GM12878 (cell line): ENCODE measurements around the gene POLG. TPM values are rescaled to one million over a fixed set of nuclear protein-coding genes. Genes with fewer than 3 reads are reported as not detected.

Experiments
- ATAC-seq: fragments of 200-7000 bp; cut with Tn5 transposase; 3 replicates; pipeline ENCODE4 v1.9.1; 2020; ENCODE audit warnings: mild to moderate bottlenecking, moderate library complexity
- BruUV-seq: library from RNA; stranded (reverse); fragments of 400-500 nt; replicated peaks from 2 replicates; lab custom pipeline; 2021; lab: Mats Ljungman, UMichigan
- CTCF ChIA-PET: fragments of 300-600 bp; sonication (Branson Sonifier 250); formaldehyde crosslinking; extraction: SDS; loops from one replicate; lab custom pipeline; 2021; ENCODE audit warnings: inconsistent platforms; lab: Yijun Ruan, JAX
- POLR2A ChIA-PET: fragments of 350-600 bp; formaldehyde crosslinking; extraction: SDS; loops from one replicate; lab custom pipeline; 2021; ENCODE audit warnings: inconsistent platforms; lab: Charles Lee
- RAD21 ChIA-PET: fragments of 300-600 bp; sonication (Branson Sonifier 250); formaldehyde crosslinking; loops from one replicate; lab custom pipeline; 2023; ENCODE audit warnings: antibody characterized with exemption; ENCODE audit not compliant: unreplicated experiment; lab: Charles Lee
- SMC1A ChIA-PET: fragments of 300-600 bp; sonication (Branson Sonifier 250); formaldehyde crosslinking; loops from one replicate; lab custom pipeline; 2023; ENCODE audit not compliant: unreplicated experiment, uncharacterized antibody; lab: Charles Lee
- DNase-seq: peaks from one replicate; pipeline ENCODE4 v3.0.0-alpha.2; 2011; ENCODE audit warnings: low read depth, low spot score
- FAIRE-seq: peaks from 3 replicates; lab custom pipeline; 2011; peaks lifted over from hg19 to GRCh38; lab: Jason Lieb, UNC
- H2AFZ ChIP-seq: 2 replicates; pipeline ENCODE4 v1.6.0; 2011; ENCODE audit warnings: low read depth, low read length, control low read depth; ENCODE audit not compliant: control insufficient read depth
- H3K27ac ChIP-seq: 2 replicates; pipeline ENCODE4 v1.5.1; 2011; ENCODE audit warnings: control low read depth; ENCODE audit not compliant: control insufficient read depth, insufficient read depth
- H3K27me3 ChIP-seq, 2 experiments: replicated peaks in 1 of 2; 2 replicates each; pipeline versions ENCODE4 v1.6.0 to v1.6.1; 2011; ENCODE audit warnings: low read length in 1 of 2; ENCODE audit not compliant: control insufficient read depth in 2 of 2, insufficient read depth in 2 of 2
- H3K36me3 ChIP-seq, 2 experiments: 2 replicates each; pipeline ENCODE4 v1.5.1; 2011; ENCODE audit warnings: low read length in 1 of 2; ENCODE audit not compliant: control insufficient read depth in 2 of 2, insufficient read depth in 2 of 2
- H3K4me1 ChIP-seq: 2 replicates; pipeline ENCODE4 v1.6.1; 2011; ENCODE audit warnings: mild to moderate bottlenecking, low read length, moderate library complexity, mixed read lengths; ENCODE audit not compliant: control insufficient read depth, insufficient read depth
- H3K4me2 ChIP-seq: 2 replicates; pipeline ENCODE4 v1.6.0; 2011; ENCODE audit warnings: control low read depth; ENCODE audit not compliant: control insufficient read depth, insufficient read depth
- H3K4me3 ChIP-seq: fragments of 200-600 bp; sonication (generic); 2 replicates; pipeline ENCODE4 v1.5.1; 2016
- H3K79me2 ChIP-seq: 2 replicates; pipeline ENCODE4 v1.6.0; 2011; ENCODE audit warnings: low read length; ENCODE audit not compliant: control insufficient read depth, insufficient read depth
- H3K9ac ChIP-seq: 2 replicates; pipeline ENCODE4 v1.8.0; 2011; ENCODE audit warnings: low read length, control low read depth, mixed read lengths; ENCODE audit not compliant: control insufficient read depth, insufficient read depth
- H3K9me3 ChIP-seq: replicated peaks from 3 replicates; pipeline ENCODE4 v1.5.1; 2011; ENCODE audit warnings: mild to moderate bottlenecking, low read length; ENCODE audit not compliant: control insufficient read depth, insufficient read depth
- H4K20me1 ChIP-seq: 2 replicates; pipeline ENCODE4 v1.6.0; 2011; ENCODE audit not compliant: control insufficient read depth, insufficient read depth
- BACH1 ChIP-seq: fragments of 450-650 bp; IDR thresholded peaks from 2 replicates; pipeline ENCODE4 v1.6.1; 2017; ENCODE audit warnings: mild to moderate bottlenecking, borderline replicate concordance
- CBFB ChIP-seq: IDR thresholded peaks from 2 replicates; pipeline ENCODE4 v1.6.1; 2016; ENCODE audit warnings: antibody characterized with exemption, low read depth
- CBX3 ChIP-seq: fragments of 200-600 bp; sonication (generic); IDR thresholded peaks from 2 replicates; pipeline ENCODE4 v1.6.1; 2016; ENCODE audit warnings: low read depth, borderline replicate concordance
- HDAC6 ChIP-seq: fragments of 200-600 bp; sonication (generic); IDR thresholded peaks from one replicate; pipeline ENCODE4 v1.8.0; 2017; ENCODE audit warnings: antibody characterized with exemption; ENCODE audit not compliant: unreplicated experiment
- MEF2B ChIP-seq: fragments of 450-650 bp; IDR thresholded peaks from 2 replicates; pipeline ENCODE4 v1.6.1; 2018; ENCODE audit warnings: mild to moderate bottlenecking, moderate library complexity; ENCODE audit not compliant: partially characterized antibody, poor library complexity, severe bottlenecking
- NBN ChIP-seq: fragments of 450-650 bp; IDR thresholded peaks from 2 replicates; pipeline ENCODE4 v1.6.1; 2016
- NR2F1 ChIP-seq: fragments of 450-650 bp; conservative IDR thresholded peaks from 2 replicates; pipeline ENCODE4 v1.6.1; 2017; ENCODE audit warnings: mild to moderate bottlenecking
- SMAD5 ChIP-seq: IDR thresholded peaks from 2 replicates; pipeline ENCODE4 v1.6.1; 2016; ENCODE audit warnings: antibody characterized with exemption, low read depth
- SP1 ChIP-seq: IDR thresholded peaks from one replicate; pipeline ENCODE4 v1.6.1; 2011; ENCODE audit warnings: low read depth, low read length
- WRNIP1 ChIP-seq: IDR thresholded peaks from 2 replicates; pipeline ENCODE4 v1.6.1; 2011; ENCODE audit warnings: low read depth, low read length, improper control_type of control experiment, borderline replicate concordance
- ZSCAN29 ChIP-seq: fragments of 450-650 bp; IDR thresholded peaks from 2 replicates; pipeline ENCODE4 v1.6.1; 2017; ENCODE audit warnings: mild to moderate bottlenecking, moderate library complexity
- WGBS: methylation state at CpG from one replicate; pipeline ENCODE4 v1.1.6; 2016; ENCODE audit warnings: low lambda C conversion rate; ENCODE audit not compliant: insufficient replicate concordance, insufficient coverage; ENCODE audit errors: missing lambda C conversion rate; 5-methylcytosine and 5-hydroxymethylcytosine counted together
- in situ Hi-C: fragments of 300-500 bp; cut with MboI; formaldehyde crosslinking; loops from 9 replicates; pipeline ENCODE4 v1.14.3; 2018; ENCODE audit warnings: mixed read lengths
- intact Hi-C: fragments of 100-400 bp; cut with micrococcal nuclease; formaldehyde crosslinking; loops from one replicate; pipeline ENCODE4 v1.14.2; 2022; ENCODE audit not compliant: unreplicated experiment
- polyA plus RNA-seq, 11 experiments: library from polyadenylated mRNA; depleted of rRNA in 4 of 11; unstranded in 6 of 11; stranded (reverse) in 5 of 11; fragments of >200 nt; fragmentation: Nextera tagmentation in 4 of 11; fragmentation: Illumina TruSeq in 1 of 11; extraction: Ambion mirVana in 4 of 11; extraction: Trizol in 1 of 11; gene quantifications; 1 replicate in 1 of 11; 2 replicates in 10 of 11; pipeline versions ENCODE4 v1.2.1 to v1.2.3, GENCODE V29; 2011 to 2016; ENCODE audit warnings: inconsistent platforms in 2 of 11, missing spikeins in 2 of 11, low read depth in 1 of 11
- total RNA-seq, 4 experiments: library from RNA; depleted of rRNA in 3 of 4; stranded (reverse); fragments of >200 nt in 3 of 4; fragmentation: Illumina TruSeq in 1 of 4; extraction: Trizol in 1 of 4; gene quantifications; 2 replicates each; pipeline versions ENCODE4 v1.2.1 to v1.2.3, GENCODE V29; 2013 to 2021
- TF ChIP-seq, protein P1 (sequence below): fragments of 450-650 bp; IDR thresholded peaks from 2 replicates; pipeline ENCODE4 v1.6.1; 2017; ENCODE audit warnings: mild to moderate bottlenecking
- TF ChIP-seq, protein P2 (sequence below): IDR thresholded peaks from 2 replicates; pipeline ENCODE4 v1.6.1; 2011; ENCODE audit warnings: low read depth, low read length, improper control_type of control experiment, borderline replicate concordance

POLG gene
- total and polyA plus RNA-seq, 10 of the 15 experiments (the other 5 are each of a cell fraction or from before 2014, with no cell fraction given), result 14.8 to 71.1 (median 33.0) TPM

DNA sequence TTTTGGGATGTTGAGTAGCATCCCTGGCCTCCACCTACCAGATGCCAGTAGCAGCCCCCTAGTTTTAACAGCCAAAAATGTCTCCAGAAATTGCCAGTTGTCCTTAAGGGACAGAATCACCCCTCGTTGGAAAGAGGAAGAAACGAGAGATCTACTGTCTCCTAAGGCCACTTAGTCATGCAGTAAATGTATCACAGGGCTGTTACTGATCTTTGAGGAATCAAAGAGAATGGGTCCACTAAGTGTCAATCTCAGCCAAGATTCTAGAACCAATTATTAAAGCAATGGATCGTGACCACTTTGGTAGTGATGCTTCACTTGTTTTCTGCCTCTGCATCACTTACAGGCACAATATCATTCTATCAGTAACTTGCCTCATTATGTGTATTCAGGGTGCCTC is 26.4 kb downstream of the POLG start:
- 79% methylated on average over 2 of the region's 3 CpGs for WGBS

More for the DNA sequence above, 26.4 kb downstream of the POLG start:
- Histone ChIP-seq H3K4me1 (no peaks in the 10 kb centered on the region), H3K36me3 (peaks cover 8 to 28% of the 10 kb centered on the region in 2 experiments), H3K4me3 (no peak overlapping the region), H3K27me3 (no peaks in the 10 kb centered on the region), H3K9ac (no peak overlapping the region), H2AFZ (no peak overlapping the region), H4K20me1 (no peaks in the 10 kb centered on the region), H3K4me2 (no peak overlapping the region), H3K9me3 (no peaks in the 10 kb centered on the region), H3K27ac (no peak overlapping the region), H3K79me2 (no peaks in the 10 kb centered on the region)
- ATAC-seq, result no peak
- DNase-seq, result no peak
- no peak for FAIRE-seq
- ChIA-PET SMC1A (no interaction called here), RAD21 (no interaction called here), POLR2A (no interaction called here), CTCF (no interaction called here)
- TF ChIP-seq CBX3 (no peak), BACH1 (no peak), NBN (no peak), SMAD5 (no peak), ZSCAN29 (no peak), WRNIP1 (no peak), MEF2B (no peak), HDAC6 (no peak), NR2F1 (no peak), SP1 (no peak), CBFB (no peak)
- TF ChIP-seq, protein P1, sequence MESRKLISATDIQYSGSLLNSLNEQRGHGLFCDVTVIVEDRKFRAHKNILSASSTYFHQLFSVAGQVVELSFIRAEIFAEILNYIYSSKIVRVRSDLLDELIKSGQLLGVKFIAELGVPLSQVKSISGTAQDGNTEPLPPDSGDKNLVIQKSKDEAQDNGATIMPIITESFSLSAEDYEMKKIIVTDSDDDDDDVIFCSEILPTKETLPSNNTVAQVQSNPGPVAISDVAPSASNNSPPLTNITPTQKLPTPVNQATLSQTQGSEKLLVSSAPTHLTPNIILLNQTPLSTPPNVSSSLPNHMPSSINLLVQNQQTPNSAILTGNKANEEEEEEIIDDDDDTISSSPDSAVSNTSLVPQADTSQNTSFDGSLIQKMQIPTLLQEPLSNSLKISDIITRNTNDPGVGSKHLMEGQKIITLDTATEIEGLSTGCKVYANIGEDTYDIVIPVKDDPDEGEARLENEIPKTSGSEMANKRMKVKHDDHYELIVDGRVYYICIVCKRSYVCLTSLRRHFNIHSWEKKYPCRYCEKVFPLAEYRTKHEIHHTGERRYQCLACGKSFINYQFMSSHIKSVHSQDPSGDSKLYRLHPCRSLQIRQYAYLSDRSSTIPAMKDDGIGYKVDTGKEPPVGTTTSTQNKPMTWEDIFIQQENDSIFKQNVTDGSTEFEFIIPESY, result no peak
- TF ChIP-seq, protein P2, sequence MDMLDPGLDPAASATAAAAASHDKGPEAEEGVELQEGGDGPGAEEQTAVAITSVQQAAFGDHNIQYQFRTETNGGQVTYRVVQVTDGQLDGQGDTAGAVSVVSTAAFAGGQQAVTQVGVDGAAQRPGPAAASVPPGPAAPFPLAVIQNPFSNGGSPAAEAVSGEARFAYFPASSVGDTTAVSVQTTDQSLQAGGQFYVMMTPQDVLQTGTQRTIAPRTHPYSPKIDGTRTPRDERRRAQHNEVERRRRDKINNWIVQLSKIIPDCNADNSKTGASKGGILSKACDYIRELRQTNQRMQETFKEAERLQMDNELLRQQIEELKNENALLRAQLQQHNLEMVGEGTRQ, result no peak
- intact Hi-C loops (loop anchor here (10.0 kb wide), 1 partner anchor 103 kb away; no protein-coding TSS in a partner anchor), in situ Hi-C loops (no loop called here)
- no TSS peak for BruUV-seq
